Endothelial cell of umbilical vein (primary cell): ENCODE results near the gene NFIA. TPM values are rescaled to one million over a fixed set of nuclear protein-coding genes. Genes with fewer than 3 reads are reported as not detected.

Experiments used
- BruUV-seq: library from RNA; stranded (reverse); fragments of 400-500 nt; replicated peaks from 2 replicates; lab custom pipeline; 2021; lab: Mats Ljungman, UMichigan
- CTCF ChIA-PET: fragments of 300-600, 350-600 bp; sonication (Branson Sonifier 250); formaldehyde crosslinking; loops from one replicate; lab custom pipeline; 2021; ENCODE audit warnings: antibody characterized with exemption, inconsistent platforms; lab: Charles Lee
- POLR2A ChIA-PET: fragments of 300-600, 350-600 bp; sonication (Branson Sonifier 250); formaldehyde crosslinking; loops from one replicate; lab custom pipeline; 2021; ENCODE audit warnings: antibody characterized with exemption, inconsistent platforms; lab: Charles Lee
- DNase-seq: peaks from one replicate; pipeline ENCODE4 v3.0.0-alpha.2; 2011; ENCODE audit warnings: low read depth, low spot score
- FAIRE-seq: peaks from 2 replicates; lab custom pipeline; 2011; peaks lifted over from hg19 to GRCh38; lab: Jason Lieb, UNC
- H2AFZ ChIP-seq: 2 replicates; pipeline ENCODE4 v1.6.0; 2012; ENCODE audit warnings: low read depth, low read length, control low read depth, inconsistent platforms
- H3K27ac ChIP-seq: 2 replicates; pipeline ENCODE4 v1.5.1; 2011; ENCODE audit warnings: low read depth, mild to moderate bottlenecking, control low read depth, low read length, moderate library complexity; ENCODE audit not compliant: insufficient read depth
- H3K27me3 ChIP-seq, 2 experiments: 2 replicates each; pipeline versions ENCODE4 v1.6.0 to v1.6.1; 2011; ENCODE audit warnings: low read length in 2 of 2, mixed read lengths in 1 of 2; ENCODE audit not compliant: control insufficient read depth in 2 of 2, insufficient read depth in 2 of 2
- H3K36me3 ChIP-seq, 2 experiments: 2 replicates in 1 of 2; 3 replicates in 1 of 2; pipeline ENCODE4 v1.5.1; 2011; ENCODE audit warnings: low read length in 2 of 2, mild to moderate bottlenecking in 1 of 2, moderate library complexity in 1 of 2; ENCODE audit not compliant: control insufficient read depth in 2 of 2, insufficient read depth in 2 of 2; ENCODE audit errors: extremely low read depth in 1 of 2
- H3K4me1 ChIP-seq: 3 replicates; pipeline ENCODE4 v1.5.1; 2011; ENCODE audit warnings: mild to moderate bottlenecking, low read length; ENCODE audit not compliant: control insufficient read depth, insufficient read depth; ENCODE audit errors: extremely low read depth
- H3K4me2 ChIP-seq: 2 replicates; pipeline ENCODE4 v1.6.1; 2011; ENCODE audit warnings: low read length, control low read depth, mixed read lengths; ENCODE audit not compliant: insufficient read depth
- H3K4me3 ChIP-seq, 3 experiments: fragments of 200-600 bp in 1 of 3; sonication (generic), shearing (Covaris generic) in 1 of 3; replicated peaks in 1 of 3; 2 replicates each; pipeline ENCODE4 v1.5.1; 2011 to 2016; ENCODE audit warnings: control low read depth in 3 of 3, low read length in 3 of 3, mild to moderate bottlenecking in 2 of 3, inconsistent platforms in 1 of 3, low read depth in 1 of 3, moderate library complexity in 1 of 3; ENCODE audit not compliant: insufficient read depth in 1 of 3
- H3K79me2 ChIP-seq: 2 replicates; pipeline ENCODE4 v1.6.0; 2012; ENCODE audit warnings: low read length, inconsistent platforms; ENCODE audit not compliant: control insufficient read depth, insufficient read depth
- H3K9ac ChIP-seq: replicated peaks from 2 replicates; pipeline ENCODE3; 2011; ENCODE audit warnings: low read length, control low read depth; ENCODE audit not compliant: insufficient read depth; ENCODE audit errors: extremely low read depth
- H3K9me1 ChIP-seq: replicated peaks from 3 replicates; pipeline ENCODE4 v1.6.0; 2011; ENCODE audit warnings: mild to moderate bottlenecking, low read length; ENCODE audit not compliant: control insufficient read depth, insufficient read depth; ENCODE audit errors: extremely low read depth
- H3K9me3 ChIP-seq: replicated peaks from 2 replicates; pipeline ENCODE4 v1.5.1; 2012; ENCODE audit warnings: low read length, inconsistent platforms; ENCODE audit not compliant: control insufficient read depth, insufficient read depth
- H4K20me1 ChIP-seq: replicated peaks from 2 replicates; pipeline ENCODE3; 2011; ENCODE audit warnings: mild to moderate bottlenecking, low read length; ENCODE audit not compliant: control insufficient read depth, insufficient read depth; ENCODE audit errors: extremely low read depth
- CTCF ChIP-seq, 2 donors: IDR thresholded peaks; 1 replicate in 1 of 2; 2 replicates in 1 of 2; pipeline ENCODE4 v1.5.1; 2011; ENCODE audit warnings: low read length in 2 of 2, mild to moderate bottlenecking in 2 of 2, moderate library complexity in 2 of 2, control low read depth in 1 of 2, inconsistent platforms in 1 of 2, low read depth in 1 of 2; ENCODE audit not compliant: insufficient read depth in 1 of 2; ENCODE audit errors: extremely low read depth in 1 of 2
- EZH2 ChIP-seq: IDR thresholded peaks from 2 replicates; pipeline ENCODE4 v1.6.1; 2012; ENCODE audit warnings: borderline replicate concordance, low read depth, mild to moderate bottlenecking, moderate library complexity, low read length, inconsistent platforms; ENCODE audit not compliant: severe bottlenecking
- FOS ChIP-seq: IDR thresholded peaks from 2 replicates; pipeline ENCODE4 v1.6.1; 2011; ENCODE audit warnings: mild to moderate bottlenecking, low read length, moderate library complexity, borderline replicate concordance; ENCODE audit not compliant: insufficient read depth
- GATA2 ChIP-seq: IDR thresholded peaks from 2 replicates; pipeline ENCODE4 v1.7.0; 2011; ENCODE audit warnings: low read depth, mild to moderate bottlenecking, moderate library complexity, mixed read lengths, low read length; ENCODE audit not compliant: insufficient read length, insufficient read depth
- JUN ChIP-seq: IDR thresholded peaks from 2 replicates; pipeline ENCODE4 v1.6.1; 2011; ENCODE audit warnings: borderline replicate concordance, low read depth; ENCODE audit not compliant: insufficient read length, insufficient read depth
- MAX ChIP-seq: IDR thresholded peaks from 2 replicates; pipeline ENCODE4 v1.6.1; 2011; ENCODE audit not compliant: insufficient read depth, insufficient read length
- MYC ChIP-seq: IDR thresholded peaks from one replicate; pipeline ENCODE4 v1.6.1; 2011; ENCODE audit warnings: mild to moderate bottlenecking, low read depth, low read length
- POLR2A ChIP-seq: IDR thresholded peaks from 2 replicates; pipeline ENCODE4 v1.6.1; 2012; ENCODE audit warnings: low read depth, mild to moderate bottlenecking, control low read depth, low read length
- POLR2AphosphoS5 ChIP-seq: IDR thresholded peaks from 2 replicates; pipeline ENCODE4 v1.6.1; 2012; ENCODE audit warnings: low read depth, mild to moderate bottlenecking, control low read depth, low read length, moderate library complexity; ENCODE audit not compliant: insufficient read depth
- dilution Hi-C: fragments of 300-500 bp; cut with MboI; formaldehyde crosslinking; loops from one replicate; pipeline ENCODE4 v1.15.0; 2019; ENCODE audit warnings: low sequenced_read_pairs; ENCODE audit not compliant: extremely low pct_ligation_motif_present
- intact Hi-C: fragments of 100-400 bp; cut with micrococcal nuclease; formaldehyde crosslinking; loops from one replicate; pipeline ENCODE4 v1.10.0; 2022
- polyA plus RNA-seq, 4 experiments: library from polyadenylated mRNA; depleted of rRNA in 3 of 4; stranded (reverse) in 3 of 4; unstranded in 1 of 4; fragments of >200 nt; gene quantifications; 2 replicates each; pipeline versions ENCODE4 v1.2.1 to v1.2.3, GENCODE V29; 2011 to 2012; ENCODE audit warnings: missing spikeins in 1 of 4
- total RNA-seq: library from RNA; stranded (reverse); gene quantifications from 2 replicates; pipeline ENCODE4 v1.2.3, GENCODE V29; 2021

Gene NFIA
- total and polyA plus RNA-seq, 2 donors (not counting 3 experiments of a cell fraction or from before 2014, with no cell fraction given) = 25.5 to 47.0 TPM

GRCh38 chr1:61450872-61451571 lies 368.7 kb downstream of the NFIA start:
- peak overlapping the region; percentile 54 for H3K27ac ChIP-seq
- no peak for TF ChIP-seq CTCF (IDR thresholded peaks at IDR 0.05; ENCODE audit: extremely low read depth in 1 of 2, insufficient read depth in 1 of 2, low read depth in 1 of 2, low read length in 2 of 2)
- dilution Hi-C loops = no loop called here
- intact Hi-C loops = loop anchor here (5.0 to 10.0 kb wide), 4 partner anchors 64 to 1476 kb away; no protein-coding TSS in a partner anchor
- H4K20me1 ChIP-seq = no peaks in the 10 kb centered on the region
- H3K27me3 ChIP-seq = no peaks in the 10 kb centered on the region
- DNase-seq = no peak
- no peak for FAIRE-seq
- no peak overlapping the region for H3K4me3 ChIP-seq
- H3K36me3 ChIP-seq = no peaks in the 10 kb centered on the region
- peak overlapping the region; percentile 14 for H3K9ac ChIP-seq
- no peaks in the 10 kb centered on the region for H3K9me3 ChIP-seq
- peak overlapping the region; percentile 53 for H3K4me2 ChIP-seq
- CTCF ChIA-PET = interaction anchor here (1.0 to 3.7 kb wide), 11 partner anchors 11 to 603 kb away, joined by 3 to 34 read pairs (median 5); no protein-coding TSS in a partner anchor
- peaks cover 39% of the 10 kb centered on the region for H3K4me1 ChIP-seq
- H3K9me1 ChIP-seq = no peaks in the 10 kb centered on the region
- H3K79me2 ChIP-seq = no peaks in the 10 kb centered on the region
- H2AFZ ChIP-seq = no peak overlapping the region
- BruUV-seq = no TSS peak
- POLR2A ChIA-PET = no interaction called here

GRCh38 chr1:61451572-61451968 lies 369.2 kb downstream of the NFIA start:
- H3K4me1 ChIP-seq = peaks cover 39% of the 10 kb centered on the region
- no peak for DNase-seq
- H3K36me3 ChIP-seq = no peaks in the 10 kb centered on the region
- no peak overlapping the region for H3K4me3 ChIP-seq
- intact Hi-C loops = loop anchor here (5.0 to 10.0 kb wide), 4 partner anchors 64 to 1477 kb away; no protein-coding TSS in a partner anchor
- no peak overlapping the region for H3K4me2 ChIP-seq
- no peaks in the 10 kb centered on the region for H4K20me1 ChIP-seq
- no peak overlapping the region for H2AFZ ChIP-seq
- no TSS peak for BruUV-seq
- POLR2A ChIA-PET = interaction anchor here (0.5 kb wide), 1 partner anchor 400 kb away, joined by 5 read pairs; no protein-coding TSS in a partner anchor
- H3K27me3 ChIP-seq = no peaks in the 10 kb centered on the region
- H3K9me3 ChIP-seq = no peaks in the 10 kb centered on the region
- no peak overlapping the region for H3K27ac ChIP-seq
- TF ChIP-seq MYC (no peak), EZH2 (no peak), POLR2AphosphoS5 (no peak), FOS (no peak), MAX (no peak), GATA2 (no peak), JUN (no peak), CTCF (IDR thresholded peaks at IDR 0.05; ENCODE audit: extremely low read depth in 1 of 2, insufficient read depth in 1 of 2, low read depth in 1 of 2, low read length in 2 of 2) (no peak), POLR2A (no peak)
- CTCF ChIA-PET = interaction anchor here (1.0 to 3.7 kb wide), 10 partner anchors 12 to 603 kb away, joined by 3 to 34 read pairs (median 5); no protein-coding TSS in a partner anchor
- no peak for FAIRE-seq
- no peaks in the 10 kb centered on the region for H3K79me2 ChIP-seq
- dilution Hi-C loops = no loop called here
- no peak overlapping the region for H3K9ac ChIP-seq
- no peaks in the 10 kb centered on the region for H3K9me1 ChIP-seq
